K562 (cell line): ENCODE data around the gene MLANA. TPM values are rescaled to one million over a fixed set of nuclear protein-coding genes. Genes with fewer than 3 reads are reported as not detected.

Experiments
- ATAC-seq: fragments of 200-7000 bp; cut with Tn5 transposase; 3 replicates; pipeline ENCODE4 v1.9.1; 2020; ENCODE audit warnings: moderate library complexity
- BruUV-seq: library from RNA; stranded (reverse); fragments of 400-500 nt; replicated peaks from 2 replicates; lab custom pipeline; 2021; lab: Mats Ljungman, UMichigan
- CTCF ChIA-PET: fragments of 300-600 bp; formaldehyde crosslinking; extraction: SDS; loops from one replicate; lab custom pipeline; 2021; ENCODE audit warnings: low intra/inter-chr PET ratio; lab: Yijun Ruan, JAX
- POLR2A ChIA-PET: fragments of 300-600, 350-650 bp; sonication (Branson Sonifier 250); formaldehyde crosslinking; extraction: SDS; loops from one replicate; lab custom pipeline; 2021; ENCODE audit warnings: antibody characterized with exemption, inconsistent platforms; lab: Yijun Ruan, JAX
- DNase-seq, 4 experiments: peaks; one replicate each; pipeline versions ENCODE4 v3.0.0 to v3.0.0-alpha.2; 2011 to 2018; ENCODE audit warnings: low spot score in 3 of 4, mixed read lengths in 3 of 4; ENCODE audit errors: extremely low read depth in 1 of 4
- FAIRE-seq: peaks from 2 replicates; lab custom pipeline; 2011; peaks lifted over from hg19 to GRCh38; lab: Jason Lieb, UNC
- H2AFZ ChIP-seq: 2 replicates; pipeline ENCODE4 v1.6.0; 2011; ENCODE audit warnings: low read depth, low read length, control low read depth, inconsistent platforms
- H3K27ac ChIP-seq: fragments of 200-600 bp; 3 replicates; pipeline ENCODE4 v1.8.0; 2011; ENCODE audit warnings: low read depth, mild to moderate bottlenecking, control low read depth, inconsistent platforms, low read length, moderate library complexity, mixed read lengths; ENCODE audit errors: extremely low read depth
- H3K27me3 ChIP-seq, 2 experiments: fragments of 300-600 bp in 1 of 2; 2 replicates in 1 of 2; 3 replicates in 1 of 2; pipeline versions ENCODE4 v1.6.0 to v1.8.0; 2011; ENCODE audit warnings: inconsistent platforms in 2 of 2, low read length in 2 of 2, mild to moderate bottlenecking in 1 of 2, mixed read lengths in 1 of 2, moderate library complexity in 1 of 2; ENCODE audit not compliant: control insufficient read depth in 2 of 2, insufficient read depth in 2 of 2
- H3K36me3 ChIP-seq: fragments of 300-600 bp; 3 replicates; pipeline ENCODE4 v1.8.0; 2011; ENCODE audit warnings: mild to moderate bottlenecking, low read length, inconsistent platforms; ENCODE audit not compliant: control insufficient read depth, insufficient read depth
- H3K4me1 ChIP-seq, 2 experiments: fragments of 200-600 bp in 1 of 2; replicated peaks in 1 of 2; 2 replicates in 1 of 2; 3 replicates in 1 of 2; pipeline versions ENCODE4 v1.5.1 to v1.8.0; 2011; ENCODE audit warnings: inconsistent platforms in 2 of 2, low read length in 2 of 2, mild to moderate bottlenecking in 1 of 2, mixed read lengths in 1 of 2, moderate library complexity in 1 of 2; ENCODE audit not compliant: control insufficient read depth in 2 of 2, insufficient read depth in 2 of 2
- H3K4me2 ChIP-seq: 2 replicates; pipeline ENCODE4 v1.6.1; 2011; ENCODE audit warnings: low read length, control low read depth, inconsistent platforms, mixed read lengths; ENCODE audit not compliant: insufficient read depth
- H3K4me3 ChIP-seq: fragments of 200-600 bp; sonication (generic), shearing (Covaris generic); 2 replicates; pipeline ENCODE4 v1.5.1; 2016; ENCODE audit warnings: control low read depth, inconsistent platforms
- H3K79me2 ChIP-seq: fragments of 200-600 bp; 3 replicates; pipeline ENCODE4 v1.8.0; 2011; ENCODE audit warnings: low read length, inconsistent platforms; ENCODE audit not compliant: control insufficient read depth, insufficient read depth
- H3K9ac ChIP-seq, 2 experiments: 2 replicates each; pipeline versions ENCODE4 v1.6.0 to v1.6.1; 2011; ENCODE audit warnings: low read depth in 2 of 2, low read length in 2 of 2, control low read depth in 1 of 2, inconsistent platforms in 1 of 2, mild to moderate bottlenecking in 1 of 2, mixed read lengths in 1 of 2; ENCODE audit not compliant: insufficient read depth in 1 of 2
- H3K9me1 ChIP-seq: one replicate; pipeline ENCODE4 v1.6.0; 2011; ENCODE audit warnings: inconsistent platforms, mild to moderate bottlenecking, low read length, moderate library complexity; ENCODE audit not compliant: control insufficient read depth, insufficient read depth
- H3K9me3 ChIP-seq: replicated peaks from 2 replicates; pipeline ENCODE4 v1.5.1; 2011; ENCODE audit warnings: low read depth, low read length, inconsistent platforms; ENCODE audit not compliant: control insufficient read depth, insufficient read depth
- H4K20me1 ChIP-seq: replicated peaks from 2 replicates; pipeline ENCODE4 v1.6.1; 2011; ENCODE audit warnings: low read length, inconsistent platforms, mixed read lengths; ENCODE audit not compliant: control insufficient read depth, insufficient read depth
- CBX3 ChIP-seq, 2 experiments: IDR thresholded peaks; 1 replicate in 1 of 2; 2 replicates in 1 of 2; pipeline ENCODE4 v1.6.1; 2012; ENCODE audit warnings: inconsistent platforms in 2 of 2, low read length in 2 of 2, borderline replicate concordance in 1 of 2, control low read depth in 1 of 2
- MTA1 ChIP-seq: fragments of 450-650 bp; IDR thresholded peaks from 2 replicates; pipeline ENCODE4 v1.6.1; 2017; ENCODE audit warnings: borderline replicate concordance
- NELFE ChIP-seq: IDR thresholded peaks from 2 replicates; pipeline ENCODE4 v1.6.1; 2011; ENCODE audit warnings: mild to moderate bottlenecking; ENCODE audit not compliant: insufficient read depth, insufficient read length
- PTRF ChIP-seq: fragments of 450-650 bp; IDR thresholded peaks from 2 replicates; pipeline ENCODE4 v1.6.1; 2016; ENCODE audit warnings: mild to moderate bottlenecking, missing genetic modification characterization, missing compliant biosample characterization
- RCOR1 ChIP-seq, 2 experiments: IDR thresholded peaks; 2 replicates each; pipeline ENCODE4 v1.6.1; 2012; ENCODE audit warnings: low read depth in 2 of 2, low read length in 2 of 2, borderline replicate concordance in 1 of 2, improper control_type of control experiment in 1 of 2
- SMARCC2 ChIP-seq: fragments of 450-650 bp; IDR thresholded peaks from 2 replicates; pipeline ENCODE4 v1.6.1; 2017; ENCODE audit warnings: antibody characterized with exemption, moderate library complexity, mild to moderate bottlenecking, low read depth
- SNIP1 ChIP-seq: fragments of 450-650 bp; IDR thresholded peaks from 2 replicates; pipeline ENCODE4 v1.7.1; 2017; ENCODE audit warnings: low read depth, mild to moderate bottlenecking
- ZEB2 ChIP-seq: fragments of 450-650 bp; IDR thresholded peaks from 2 replicates; pipeline ENCODE4 v1.6.1; 2016
- WGBS: fragments of 100-300 bp; shearing (Covaris generic); methylation state at CpG from one replicate; pipeline ENCODE4 v1.1.6; 2016; ENCODE audit warnings: low coverage, mixed read lengths; ENCODE audit not compliant: insufficient coverage; ENCODE audit errors: missing lambda C conversion rate; 5-methylcytosine and 5-hydroxymethylcytosine counted together
- in situ Hi-C: fragments of 300-500 bp; cut with MboI; formaldehyde crosslinking; loops from 4 replicates; pipeline ENCODE4 v1.15.0; 2018; ENCODE audit warnings: inconsistent platforms, mixed read lengths
- intact Hi-C: fragments of 100-400 bp; cut with micrococcal nuclease; formaldehyde crosslinking; loops from 2 replicates; pipeline ENCODE4 v1.14.2; 2022
- polyA plus RNA-seq, 8 experiments: library from polyadenylated mRNA; depleted of rRNA in 4 of 8; stranded (reverse) in 5 of 8; unstranded in 3 of 8; fragments of >200 nt; fragmentation: Nextera tagmentation in 2 of 8; fragmentation: Illumina TruSeq in 1 of 8; extraction: Ambion mirVana in 2 of 8; extraction: Trizol in 1 of 8; gene quantifications; 2 replicates each; pipeline versions ENCODE4 v1.2.1 to v1.2.3, GENCODE V29; 2011 to 2014; ENCODE audit warnings: inconsistent platforms in 1 of 8, missing spikeins in 1 of 8
- total RNA-seq, 7 experiments: library from RNA; depleted of rRNA in 6 of 7; stranded (reverse); fragments of >200 nt in 6 of 7; fragmentation: Illumina TruSeq in 2 of 7; extraction: Trizol in 2 of 7; gene quantifications; 2 replicates each; pipeline versions ENCODE4 v1.2.1 to v1.2.3, GENCODE V29; 2011 to 2021; ENCODE audit warnings: low replicate concordance in 1 of 7
- TF ChIP-seq, protein P1 (sequence below), 2 experiments: IDR thresholded peaks; 2 replicates each; pipeline ENCODE4 v1.6.1; 2011; ENCODE audit warnings: borderline replicate concordance in 1 of 2, control low read depth in 1 of 2, low read depth in 1 of 2, low read length in 1 of 2, mild to moderate bottlenecking in 1 of 2, mixed read lengths in 1 of 2, moderate library complexity in 1 of 2; ENCODE audit not compliant: insufficient read depth in 1 of 2, insufficient read length in 1 of 2, poor library complexity in 1 of 2, severe bottlenecking in 1 of 2; ENCODE audit errors: extremely low read depth in 1 of 2
- TF ChIP-seq, protein P2 (sequence below): fragments of 200-400 bp; formaldehyde crosslinking; IDR thresholded peaks from 2 replicates; pipeline ENCODE4 v1.6.1; 2017; ENCODE audit warnings: mild to moderate bottlenecking, low read depth, low read length, moderate library complexity
- TF ChIP-seq, protein P3 (sequence below): sonication (generic); formaldehyde crosslinking; IDR thresholded peaks from 2 replicates; pipeline ENCODE4 v1.8.0; 2023; ENCODE audit warnings: missing genetic modification reagents, mild to moderate bottlenecking, borderline replicate concordance
- TF ChIP-seq, protein P4 (sequence below): sonication (generic); formaldehyde crosslinking; IDR thresholded peaks from 2 replicates; pipeline ENCODE4 v1.9.0; 2022; ENCODE audit warnings: mild to moderate bottlenecking, missing genetic modification reagents

The MLANA gene
- total and polyA plus RNA-seq, 9 of the 15 experiments (the other 6 are each of a cell fraction or from before 2014, with no cell fraction given): not detected

DNA sequence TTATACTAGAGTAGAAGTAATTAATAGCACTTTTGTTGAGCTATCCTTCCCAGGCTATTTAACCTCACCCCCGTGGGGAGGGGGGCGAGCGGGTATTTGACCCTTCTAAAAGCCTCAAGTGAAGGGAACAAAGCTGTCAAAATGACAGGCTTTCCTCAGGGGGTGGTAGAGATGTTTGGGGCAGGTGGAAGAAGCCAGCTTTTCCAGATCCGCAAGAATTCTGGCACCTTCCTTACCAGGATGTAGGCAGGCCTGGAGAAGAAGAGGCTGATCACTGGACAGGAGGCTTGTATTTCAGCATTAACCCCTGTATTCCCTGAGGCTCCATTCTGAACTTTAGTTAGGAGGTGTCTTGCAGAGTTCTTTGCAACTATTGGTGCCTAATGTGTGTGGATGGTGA is 26.2 kb upstream of the MLANA start:
- Histone ChIP-seq H3K4me2 (no peak overlapping the region), H3K9me1 (no peaks in the 10 kb centered on the region), H4K20me1 (no peaks in the 10 kb centered on the region), H3K27ac (no peak overlapping the region), H3K4me1 (peaks cover 0 to 2% of the 10 kb centered on the region in 2 experiments; a peak in 2 of 5 replicates), H3K36me3 (no peaks in the 10 kb centered on the region), H3K79me2 (no peaks in the 10 kb centered on the region), H3K9ac (no peak overlapping the region), H3K27me3 (no peaks in the 10 kb centered on the region), H2AFZ (no peak overlapping the region), H3K9me3 (no peaks in the 10 kb centered on the region), H3K4me3 (no peak overlapping the region)
- ChIA-PET POLR2A (interaction anchor here (0.7 to 1.4 kb wide), 3 partner anchors 8 to 38 kb away, joined by 3 read pairs; no protein-coding TSS in a partner anchor), CTCF (no interaction called here)
- DNase-seq (no peak), FAIRE-seq (no peak), ATAC-seq (no peak)
- intact Hi-C loops (no loop called here), in situ Hi-C loops (no loop called here)
- 77% methylated on average over 4 of the region's 4 CpGs for WGBS
- BruUV-seq: no TSS peak
- no peak for TF ChIP-seq RCOR1 (IDR thresholded peaks at IDR 0.05; ENCODE audit: borderline replicate concordance in 1 of 2, low read depth in 2 of 2, low read length in 2 of 2)
- no peak for TF ChIP-seq SMARCC2
- TF ChIP-seq SNIP1: no peak
- TF ChIP-seq, protein P1, sequence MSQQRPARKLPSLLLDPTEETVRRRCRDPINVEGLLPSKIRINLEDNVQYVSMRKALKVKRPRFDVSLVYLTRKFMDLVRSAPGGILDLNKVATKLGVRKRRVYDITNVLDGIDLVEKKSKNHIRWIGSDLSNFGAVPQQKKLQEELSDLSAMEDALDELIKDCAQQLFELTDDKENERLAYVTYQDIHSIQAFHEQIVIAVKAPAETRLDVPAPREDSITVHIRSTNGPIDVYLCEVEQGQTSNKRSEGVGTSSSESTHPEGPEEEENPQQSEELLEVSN (IDR thresholded peaks at IDR 0.05; ENCODE audit: borderline replicate concordance in 1 of 2, extremely low read depth in 1 of 2, insufficient read depth in 1 of 2, insufficient read length in 1 of 2, low read depth in 1 of 2, low read length in 1 of 2, poor library complexity in 1 of 2, severe bottlenecking in 1 of 2): no peak
- TF ChIP-seq, protein P2, sequence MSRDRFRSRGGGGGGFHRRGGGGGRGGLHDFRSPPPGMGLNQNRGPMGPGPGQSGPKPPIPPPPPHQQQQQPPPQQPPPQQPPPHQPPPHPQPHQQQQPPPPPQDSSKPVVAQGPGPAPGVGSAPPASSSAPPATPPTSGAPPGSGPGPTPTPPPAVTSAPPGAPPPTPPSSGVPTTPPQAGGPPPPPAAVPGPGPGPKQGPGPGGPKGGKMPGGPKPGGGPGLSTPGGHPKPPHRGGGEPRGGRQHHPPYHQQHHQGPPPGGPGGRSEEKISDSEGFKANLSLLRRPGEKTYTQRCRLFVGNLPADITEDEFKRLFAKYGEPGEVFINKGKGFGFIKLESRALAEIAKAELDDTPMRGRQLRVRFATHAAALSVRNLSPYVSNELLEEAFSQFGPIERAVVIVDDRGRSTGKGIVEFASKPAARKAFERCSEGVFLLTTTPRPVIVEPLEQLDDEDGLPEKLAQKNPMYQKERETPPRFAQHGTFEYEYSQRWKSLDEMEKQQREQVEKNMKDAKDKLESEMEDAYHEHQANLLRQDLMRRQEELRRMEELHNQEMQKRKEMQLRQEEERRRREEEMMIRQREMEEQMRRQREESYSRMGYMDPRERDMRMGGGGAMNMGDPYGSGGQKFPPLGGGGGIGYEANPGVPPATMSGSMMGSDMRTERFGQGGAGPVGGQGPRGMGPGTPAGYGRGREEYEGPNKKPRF: no peak
- TF ChIP-seq, protein P3, sequence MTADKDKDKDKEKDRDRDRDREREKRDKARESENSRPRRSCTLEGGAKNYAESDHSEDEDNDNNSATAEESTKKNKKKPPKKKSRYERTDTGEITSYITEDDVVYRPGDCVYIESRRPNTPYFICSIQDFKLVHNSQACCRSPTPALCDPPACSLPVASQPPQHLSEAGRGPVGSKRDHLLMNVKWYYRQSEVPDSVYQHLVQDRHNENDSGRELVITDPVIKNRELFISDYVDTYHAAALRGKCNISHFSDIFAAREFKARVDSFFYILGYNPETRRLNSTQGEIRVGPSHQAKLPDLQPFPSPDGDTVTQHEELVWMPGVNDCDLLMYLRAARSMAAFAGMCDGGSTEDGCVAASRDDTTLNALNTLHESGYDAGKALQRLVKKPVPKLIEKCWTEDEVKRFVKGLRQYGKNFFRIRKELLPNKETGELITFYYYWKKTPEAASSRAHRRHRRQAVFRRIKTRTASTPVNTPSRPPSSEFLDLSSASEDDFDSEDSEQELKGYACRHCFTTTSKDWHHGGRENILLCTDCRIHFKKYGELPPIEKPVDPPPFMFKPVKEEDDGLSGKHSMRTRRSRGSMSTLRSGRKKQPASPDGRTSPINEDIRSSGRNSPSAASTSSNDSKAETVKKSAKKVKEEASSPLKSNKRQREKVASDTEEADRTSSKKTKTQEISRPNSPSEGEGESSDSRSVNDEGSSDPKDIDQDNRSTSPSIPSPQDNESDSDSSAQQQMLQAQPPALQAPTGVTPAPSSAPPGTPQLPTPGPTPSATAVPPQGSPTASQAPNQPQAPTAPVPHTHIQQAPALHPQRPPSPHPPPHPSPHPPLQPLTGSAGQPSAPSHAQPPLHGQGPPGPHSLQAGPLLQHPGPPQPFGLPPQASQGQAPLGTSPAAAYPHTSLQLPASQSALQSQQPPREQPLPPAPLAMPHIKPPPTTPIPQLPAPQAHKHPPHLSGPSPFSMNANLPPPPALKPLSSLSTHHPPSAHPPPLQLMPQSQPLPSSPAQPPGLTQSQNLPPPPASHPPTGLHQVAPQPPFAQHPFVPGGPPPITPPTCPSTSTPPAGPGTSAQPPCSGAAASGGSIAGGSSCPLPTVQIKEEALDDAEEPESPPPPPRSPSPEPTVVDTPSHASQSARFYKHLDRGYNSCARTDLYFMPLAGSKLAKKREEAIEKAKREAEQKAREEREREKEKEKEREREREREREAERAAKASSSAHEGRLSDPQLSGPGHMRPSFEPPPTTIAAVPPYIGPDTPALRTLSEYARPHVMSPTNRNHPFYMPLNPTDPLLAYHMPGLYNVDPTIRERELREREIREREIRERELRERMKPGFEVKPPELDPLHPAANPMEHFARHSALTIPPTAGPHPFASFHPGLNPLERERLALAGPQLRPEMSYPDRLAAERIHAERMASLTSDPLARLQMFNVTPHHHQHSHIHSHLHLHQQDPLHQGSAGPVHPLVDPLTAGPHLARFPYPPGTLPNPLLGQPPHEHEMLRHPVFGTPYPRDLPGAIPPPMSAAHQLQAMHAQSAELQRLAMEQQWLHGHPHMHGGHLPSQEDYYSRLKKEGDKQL (CRISPR knock-in tag): no peak
- TF ChIP-seq PTRF: no peak
- no peak for TF ChIP-seq CBX3 (IDR thresholded peaks at IDR 0.05; ENCODE audit: borderline replicate concordance in 1 of 2, low read length in 2 of 2)
- TF ChIP-seq MTA1: no peak
- TF ChIP-seq NELFE: no peak
- no peak for TF ChIP-seq ZEB2
- TF ChIP-seq, protein P4, sequence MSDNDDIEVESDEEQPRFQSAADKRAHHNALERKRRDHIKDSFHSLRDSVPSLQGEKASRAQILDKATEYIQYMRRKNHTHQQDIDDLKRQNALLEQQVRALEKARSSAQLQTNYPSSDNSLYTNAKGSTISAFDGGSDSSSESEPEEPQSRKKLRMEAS (CRISPR knock-in tag): no peak
